Stimulated activated CD4-positive, alpha-beta T cell treated with anti-CD3 and anti-CD28 coated beads, Interleukin-4, amount 100 ng/mL, for 4 hours (primary cell): ENCODE data around the gene PLAC8.
"Not testable (repeated sequence)": the region's sequence is repeated elsewhere in the genome, so short reads cannot be mapped to it uniquely, and the experiment has no call there.

Source experiments
- DNase-seq, 2 experiments: peaks; one replicate each; pipeline ENCODE4 v3.0.0-alpha.2; 2020

PLAC8 gene

GRCh38 chr4:83065266-83065665 lies 49.3 kb downstream of the PLAC8 start:
- no peak for DNase-seq

GRCh38 chr4:83062739-83063138 lies 51.8 kb downstream of the PLAC8 start:
- DNase-seq = no peak

DNA sequence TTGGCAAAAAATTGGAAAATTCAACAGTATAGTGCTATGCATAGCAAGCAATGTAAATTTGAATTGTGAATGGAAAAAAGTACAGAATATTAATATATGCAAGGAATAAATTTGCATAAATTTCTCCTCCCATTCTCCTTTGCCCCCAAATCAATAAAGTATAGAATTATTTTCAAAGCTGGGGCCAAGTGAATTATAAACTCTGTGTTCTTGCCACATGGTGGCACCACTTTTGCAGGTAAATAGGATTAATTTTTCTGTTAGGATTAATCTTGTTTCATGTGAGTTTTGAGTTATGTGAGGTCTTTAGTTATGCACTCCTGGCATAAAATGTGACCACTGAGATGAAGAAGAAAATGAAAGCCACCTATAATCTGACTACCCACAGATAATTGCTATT lies 59.6 kb downstream of the PLAC8 start:
- DNase-seq = no peak

DNA sequence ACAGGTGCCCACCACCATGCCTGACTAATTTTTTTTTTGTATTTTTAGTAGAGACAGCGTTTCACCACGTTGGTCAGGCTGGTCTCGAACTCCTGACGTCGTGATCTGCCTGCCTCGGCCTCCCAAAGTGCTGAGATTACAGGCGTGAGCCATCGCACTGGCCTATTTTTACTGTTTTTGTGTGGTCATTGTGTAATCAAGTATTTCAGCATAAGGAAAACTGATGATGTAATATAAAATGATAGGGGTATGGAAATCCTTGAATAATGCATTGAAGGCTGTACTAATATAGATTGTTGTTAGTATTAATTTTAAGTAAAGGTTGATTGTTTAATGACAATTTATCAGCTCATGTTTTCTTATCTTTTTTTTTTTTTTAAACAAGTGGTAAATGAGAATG lies 65.7 kb downstream of the PLAC8 start:
- not testable (repeated sequence) for DNase-seq

- no peak for DNase-seq
These were observed 67.6 kb downstream of the PLAC8 start for GRCh38 chr4:83046693-83047473.

- no peak for DNase-seq
These were observed 70.6 kb downstream of the PLAC8 start for GRCh38 chr4:83043801-83044407.

GRCh38 chr4:83043157-83043556 lies 71.4 kb downstream of the PLAC8 start:
- DNase-seq = not testable (repeated sequence)

GRCh38 chr4:83040269-83040668 lies 74.3 kb downstream of the PLAC8 start:
- no peak for DNase-seq
